Mucosa of stomach (tissue), 1 donor: ENCODE measurements around the gene SPINT1.

Source experiments
- H3K27me3 ChIP-seq: one replicate; pipeline ENCODE4 v1.7.0; 2013; ENCODE audit warnings: mild to moderate bottlenecking, low read length; ENCODE audit not compliant: control insufficient read depth, insufficient read depth
- H3K36me3 ChIP-seq: one replicate; pipeline ENCODE4 v1.7.0; 2013; ENCODE audit warnings: low read length; ENCODE audit not compliant: control insufficient read depth, insufficient read depth
- H3K4me1 ChIP-seq: one replicate; pipeline ENCODE4 v1.7.0; 2013; ENCODE audit warnings: mild to moderate bottlenecking, low read length; ENCODE audit not compliant: control insufficient read depth, insufficient read depth
- H3K4me3 ChIP-seq: one replicate; pipeline ENCODE4 v1.7.0; 2013; ENCODE audit warnings: low read length
- H3K9ac ChIP-seq: one replicate; pipeline ENCODE4 v1.7.0; 2013; ENCODE audit warnings: mild to moderate bottlenecking, low read length, moderate library complexity
- H3K9me3 ChIP-seq: one replicate; pipeline ENCODE4 v1.7.0; 2013; ENCODE audit warnings: mild to moderate bottlenecking, low read length, moderate library complexity; ENCODE audit not compliant: control insufficient read depth
- donor health status: Pancreatic carcinoma.

The SPINT1 gene

GRCh38 chr15:40843885-40844695 lies at the start of gene SPINT1:
SPINT1 (plus strand) TSS chr15:40844048; CDS start chr15:40844555, 507 bp downstream.
- H3K27me3 ChIP-seq = no peaks in the 10 kb centered on the region
- H3K9me3 ChIP-seq = no peaks in the 10 kb centered on the region
- H3K36me3 ChIP-seq = no peaks in the 10 kb centered on the region
- peak within 1 kb of the TSS; percentile 93 for H3K9ac ChIP-seq
- peak within 1 kb of the TSS; percentile 80 for H3K4me3 ChIP-seq
- peaks cover 32% of the 10 kb centered on the region for H3K4me1 ChIP-seq

- H3K36me3 ChIP-seq = no peaks in the 10 kb centered on the region
- peaks cover 31% of the 10 kb centered on the region for H3K4me1 ChIP-seq
- no peak overlapping the region for H3K9ac ChIP-seq
- H3K9me3 ChIP-seq = no peaks in the 10 kb centered on the region
- no peaks in the 10 kb centered on the region for H3K27me3 ChIP-seq
- H3K4me3 ChIP-seq = no peak overlapping the region
These were observed 47.8 kb upstream of the SPINT1 start for GRCh38 chr15:40796041-40796440.

- Histone ChIP-seq H3K4me1 (peaks cover 28% of the 10 kb centered on the region), H3K27me3 (no peaks in the 10 kb centered on the region), H3K9ac (no peak overlapping the region), H3K4me3 (no peak overlapping the region), H3K36me3 (no peaks in the 10 kb centered on the region), H3K9me3 (no peaks in the 10 kb centered on the region)
These were observed 47.3 kb upstream of the SPINT1 start for GRCh38 chr15:40796512-40796911.

- Histone ChIP-seq H3K27me3 (no peaks in the 10 kb centered on the region), H3K4me1 (peaks cover 26% of the 10 kb centered on the region), H3K9me3 (no peaks in the 10 kb centered on the region), H3K9ac (no peak overlapping the region), H3K36me3 (no peaks in the 10 kb centered on the region), H3K4me3 (no peak overlapping the region)
These were observed 44.3 kb upstream of the SPINT1 start for GRCh38 chr15:40799523-40799922.

- no peaks in the 10 kb centered on the region for H3K36me3 ChIP-seq
- no peaks in the 10 kb centered on the region for H3K27me3 ChIP-seq
- no peak overlapping the region for H3K9ac ChIP-seq
- H3K4me3 ChIP-seq = no peak overlapping the region
- no peaks in the 10 kb centered on the region for H3K9me3 ChIP-seq
- peaks cover 27% of the 10 kb centered on the region for H3K4me1 ChIP-seq
These were observed 40.8 kb upstream of the SPINT1 start for GRCh38 chr15:40803076-40803475.

GRCh38 chr15:40803688-40804087 lies 40.2 kb upstream of the SPINT1 start:
- Histone ChIP-seq H3K4me1 (peaks cover 32% of the 10 kb centered on the region), H3K36me3 (no peaks in the 10 kb centered on the region), H3K27me3 (no peaks in the 10 kb centered on the region), H3K9ac (no peak overlapping the region), H3K9me3 (no peaks in the 10 kb centered on the region), H3K4me3 (no peak overlapping the region)

GRCh38 chr15:40806672-40807027 lies 37.2 kb upstream of the SPINT1 start:
- Histone ChIP-seq H3K4me1 (peaks cover 32% of the 10 kb centered on the region), H3K9ac (peak overlapping the region; percentile 95), H3K36me3 (no peaks in the 10 kb centered on the region), H3K9me3 (no peaks in the 10 kb centered on the region), H3K27me3 (no peaks in the 10 kb centered on the region), H3K4me3 (peak overlapping the region; percentile 100)

- Histone ChIP-seq H3K9ac (peak within 1 kb of the TSS; percentile 95), H3K4me3 (peak within 1 kb of the TSS; percentile 100), H3K9me3 (no peaks in the 10 kb centered on the region), H3K4me1 (peaks cover 32% of the 10 kb centered on the region), H3K36me3 (no peaks in the 10 kb centered on the region), H3K27me3 (no peaks in the 10 kb centered on the region)
These were observed 36.6 kb upstream of the SPINT1 start, which contains the start of the genes DNAJC17 and ZFYVE19 for GRCh38 chr15:40807028-40807887. DNAJC17 (minus strand) TSS chr15:40807473; CDS start chr15:40807446, 27 bp downstream. ZFYVE19 (plus strand) TSS chr15:40807089; CDS start chr15:40807590, 501 bp downstream.

GRCh38 chr15:40807888-40808461 lies 35.9 kb upstream of the SPINT1 start:
- Histone ChIP-seq H3K4me3 (peak overlapping the region; percentile 100), H3K9me3 (no peaks in the 10 kb centered on the region), H3K4me1 (peaks cover 29% of the 10 kb centered on the region), H3K27me3 (no peaks in the 10 kb centered on the region), H3K9ac (peak overlapping the region; percentile 55), H3K36me3 (no peaks in the 10 kb centered on the region)

GRCh38 chr15:40808861-40809450 lies 34.9 kb upstream of the SPINT1 start:
- H3K36me3 ChIP-seq = peaks cover 6% of the 10 kb centered on the region
- no peaks in the 10 kb centered on the region for H3K9me3 ChIP-seq
- H3K4me1 ChIP-seq = peaks cover 21% of the 10 kb centered on the region
- no peak overlapping the region for H3K9ac ChIP-seq
- H3K4me3 ChIP-seq = no peak overlapping the region
- no peaks in the 10 kb centered on the region for H3K27me3 ChIP-seq

- H3K27me3 ChIP-seq = no peaks in the 10 kb centered on the region
- H3K9me3 ChIP-seq = no peaks in the 10 kb centered on the region
- peaks cover 7% of the 10 kb centered on the region for H3K4me1 ChIP-seq
- H3K36me3 ChIP-seq = peaks cover 9% of the 10 kb centered on the region
- no peak overlapping the region for H3K4me3 ChIP-seq
- no peak overlapping the region for H3K9ac ChIP-seq
These were observed 31.0 kb upstream of the SPINT1 start for GRCh38 chr15:40812721-40813425.
